H1 (cell line): ENCODE results near the gene INTS15. TPM values are rescaled to one million over a fixed set of nuclear protein-coding genes. Genes with fewer than 3 reads are reported as not detected.
"Not testable (repeated sequence)": the region's sequence is repeated elsewhere in the genome, so short reads cannot be mapped to it uniquely, and the experiment has no call there.

Experiments used
- CTCF ChIA-PET: fragments of 300-600 bp; sonication (Branson Sonifier 250); formaldehyde crosslinking; loops from one replicate; lab custom pipeline; 2021; ENCODE audit not compliant: partially characterized antibody; lab: Charles Lee
- POLR2A ChIA-PET: fragments of 300-600 bp; sonication (Branson Sonifier 250); formaldehyde crosslinking; loops from one replicate; lab custom pipeline; 2021; ENCODE audit warnings: inconsistent platforms; ENCODE audit not compliant: partially characterized antibody; lab: Charles Lee
- DNase-seq, 2 experiments: peaks; one replicate each; pipeline versions ENCODE4 v3.0.0 to v3.0.0-alpha.2; 2010 to 2022; ENCODE audit warnings: low spot score in 2 of 2, low read depth in 1 of 2, mixed read lengths in 1 of 2
- FAIRE-seq: peaks from 2 replicates; lab custom pipeline; 2011; peaks lifted over from hg19 to GRCh38; lab: Jason Lieb, UNC
- H2AFZ ChIP-seq: 2 replicates; pipeline ENCODE4 v1.8.1; 2012; ENCODE audit warnings: low read length, inconsistent platforms
- H2AK5ac ChIP-seq: 2 replicates; pipeline ENCODE4 v1.6.1; 2013; ENCODE audit warnings: low read depth, low read length
- H2BK120ac ChIP-seq: replicated peaks from 2 replicates; pipeline ENCODE3; 2013; ENCODE audit warnings: low read depth, low read length, inconsistent platforms
- H2BK12ac ChIP-seq: 2 replicates; pipeline ENCODE4 v1.6.1; 2013; ENCODE audit warnings: low read depth, low read length
- H2BK15ac ChIP-seq: 2 replicates; pipeline ENCODE4 v1.6.1; 2013; ENCODE audit warnings: low read length
- H2BK20ac ChIP-seq: 2 replicates; pipeline ENCODE4 v1.6.1; 2013; ENCODE audit warnings: low read length
- H2BK5ac ChIP-seq: 2 replicates; pipeline ENCODE4 v1.6.1; 2013; ENCODE audit warnings: low read depth, low read length
- H3K14ac ChIP-seq: 2 replicates; pipeline ENCODE4 v1.6.1; 2013; ENCODE audit warnings: inconsistent platforms; ENCODE audit not compliant: insufficient read length
- H3K18ac ChIP-seq: 2 replicates; pipeline ENCODE4 v1.6.1; 2013; ENCODE audit warnings: low read length; ENCODE audit errors: extremely low read depth
- H3K23ac ChIP-seq: 2 replicates; pipeline ENCODE4 v1.6.1; 2013; ENCODE audit warnings: inconsistent platforms; ENCODE audit not compliant: insufficient read length
- H3K23me2 ChIP-seq: 2 replicates; pipeline ENCODE4 v1.6.1; 2013; ENCODE audit warnings: low read depth, low read length
- H3K27ac ChIP-seq: 2 replicates; pipeline ENCODE4 v1.6.1; 2011; ENCODE audit warnings: low read depth, low read length, inconsistent platforms
- H3K27me3 ChIP-seq, 4 experiments: replicated peaks in 1 of 4; 1 replicate in 1 of 4; 2 replicates in 3 of 4; pipeline versions ENCODE4 v1.6.1 to v1.8.1; 2011 to 2013; ENCODE audit warnings: low read length in 3 of 4, mild to moderate bottlenecking in 3 of 4, inconsistent platforms in 2 of 4, mixed read lengths in 2 of 4, moderate library complexity in 1 of 4; ENCODE audit not compliant: control insufficient read depth in 3 of 4, insufficient read depth in 3 of 4; ENCODE audit errors: extremely low read depth in 1 of 4
- H3K36me3 ChIP-seq, 4 experiments: 2 replicates each; pipeline versions ENCODE4 v1.6.1 to v1.8.1; 2011 to 2013; ENCODE audit warnings: mild to moderate bottlenecking in 4 of 4, low read length in 3 of 4, moderate library complexity in 2 of 4, control low read depth in 1 of 4, inconsistent platforms in 1 of 4; ENCODE audit not compliant: insufficient read depth in 4 of 4, control insufficient read depth in 2 of 4
- H3K4ac ChIP-seq: replicated peaks from 2 replicates; pipeline ENCODE3; 2013; ENCODE audit warnings: low read length, low read depth, mixed read lengths, inconsistent platforms; ENCODE audit not compliant: insufficient read length
- H3K4me1 ChIP-seq, 4 experiments: replicated peaks in 1 of 4; 1 replicate in 1 of 4; 2 replicates in 3 of 4; pipeline versions ENCODE4 v1.6.1 to v1.8.1; 2011 to 2013; ENCODE audit warnings: low read length in 3 of 4, inconsistent platforms in 2 of 4, mixed read lengths in 1 of 4; ENCODE audit not compliant: insufficient read depth in 4 of 4, control insufficient read depth in 3 of 4
- H3K4me2 ChIP-seq, 2 experiments: 2 replicates each; pipeline versions ENCODE4 v1.6.1 to v1.8.1; 2011 to 2013; ENCODE audit warnings: low read depth in 2 of 2, low read length in 2 of 2, control low read depth in 1 of 2, inconsistent platforms in 1 of 2, mild to moderate bottlenecking in 1 of 2; ENCODE audit not compliant: insufficient read depth in 1 of 2
- H3K4me3 ChIP-seq, 4 experiments: fragments of 200-600, 300-600 bp in 1 of 4; sonication (generic), shearing (Covaris generic), sonication (Bioruptor Twin) in 1 of 4; 2 replicates each; pipeline versions ENCODE4 v1.5.1 to v1.8.1; 2011 to 2016; ENCODE audit warnings: low read length in 4 of 4, low read depth in 3 of 4, control low read depth in 2 of 4, inconsistent platforms in 2 of 4, mild to moderate bottlenecking in 2 of 4, mixed read lengths in 1 of 4, moderate library complexity in 1 of 4; ENCODE audit not compliant: insufficient read depth in 2 of 4; ENCODE audit errors: extremely low read depth in 1 of 4
- H3K56ac ChIP-seq: replicated peaks from 2 replicates; pipeline ENCODE3; 2013; ENCODE audit warnings: low read depth, mild to moderate bottlenecking, mixed read lengths, low read length, inconsistent platforms; ENCODE audit not compliant: insufficient read length
- H3K79me1 ChIP-seq: 2 replicates; pipeline ENCODE4 v1.6.1; 2013; ENCODE audit warnings: low read depth, low read length, control low read depth
- H3K79me2 ChIP-seq, 2 experiments: 2 replicates each; pipeline versions ENCODE4 v1.6.1 to v1.8.1; 2012 to 2013; ENCODE audit warnings: low read length in 2 of 2, mild to moderate bottlenecking in 2 of 2, inconsistent platforms in 1 of 2; ENCODE audit not compliant: insufficient read depth in 2 of 2, control insufficient read depth in 1 of 2
- H3K9ac ChIP-seq, 4 experiments: replicated peaks in 1 of 4; 1 replicate in 1 of 4; 2 replicates in 3 of 4; pipeline versions ENCODE4 v1.6.1 to v1.8.1; 2011 to 2013; ENCODE audit warnings: low read depth in 3 of 4, low read length in 3 of 4, control low read depth in 2 of 4, mild to moderate bottlenecking in 2 of 4, moderate library complexity in 2 of 4, inconsistent platforms in 1 of 4; ENCODE audit errors: extremely low read depth in 1 of 4
- H3K9me3 ChIP-seq, 2 experiments: 2 replicates each; pipeline versions ENCODE4 v1.6.1 to v1.8.1; 2012 to 2013; ENCODE audit warnings: mild to moderate bottlenecking in 2 of 2, moderate library complexity in 2 of 2, control low read depth in 1 of 2, inconsistent platforms in 1 of 2, low read depth in 1 of 2, low read length in 1 of 2, mixed read lengths in 1 of 2; ENCODE audit not compliant: insufficient read depth in 2 of 2
- H4K20me1 ChIP-seq, 2 experiments: replicated peaks in 1 of 2; 2 replicates each; pipeline versions ENCODE3 to v1.8.1; 2011 to 2013; ENCODE audit warnings: inconsistent platforms in 2 of 2, low read length in 2 of 2, mild to moderate bottlenecking in 1 of 2; ENCODE audit not compliant: insufficient read depth in 2 of 2, control insufficient read depth in 1 of 2
- H4K5ac ChIP-seq: 2 replicates; pipeline ENCODE4 v1.6.1; 2013; ENCODE audit warnings: low read length, low read depth, mixed read lengths, inconsistent platforms; ENCODE audit not compliant: insufficient read length
- H4K8ac ChIP-seq: 2 replicates; pipeline ENCODE4 v1.8.0; 2013; ENCODE audit warnings: mild to moderate bottlenecking, moderate library complexity, low read length, inconsistent platforms; ENCODE audit not compliant: insufficient read depth; ENCODE audit errors: extremely low read depth
- H4K91ac ChIP-seq: replicated peaks from 2 replicates; pipeline ENCODE3; 2013; ENCODE audit warnings: low read length, mixed read lengths, inconsistent platforms; ENCODE audit not compliant: insufficient read length
- WGBS, 2 experiments: shearing (Covaris generic) in 1 of 2; methylation state at CpG; one replicate each; pipeline versions ENCODE4 v1.1.6 to v1.1.7; 2013 to 2015; ENCODE audit warnings: low lambda C conversion rate in 2 of 2, mixed read lengths in 2 of 2, inconsistent platforms in 1 of 2, low coverage in 1 of 2, missing lambda C conversion rate in 1 of 2; ENCODE audit not compliant: insufficient replicate concordance in 2 of 2, insufficient coverage in 1 of 2, insufficient read length in 1 of 2; ENCODE audit errors: extremely low coverage in 1 of 2, missing lambda C conversion rate in 1 of 2; 5-methylcytosine and 5-hydroxymethylcytosine counted together
- polyA plus RNA-seq, 7 experiments: library from polyadenylated mRNA; depleted of rRNA in 3 of 7; stranded (reverse) in 5 of 7; unstranded in 2 of 7; fragments of >200 nt in 5 of 7; fragments of 200-250 nt in 2 of 7; gene quantifications; 1 replicate in 5 of 7; 2 replicates in 1 of 7; 4 replicates in 1 of 7; pipeline versions ENCODE4 v1.2.1 to v1.2.3, GENCODE V29; 2011 to 2013; ENCODE audit warnings: missing spikeins in 2 of 7, mixed read lengths in 2 of 7
- total RNA-seq: library from RNA; stranded (reverse); fragmentation: NEBNext Ultra II Directional; extraction: Animal tissue kit (Norgen Biotek cat#: 25700); gene quantifications from 2 replicates; pipeline ENCODE4 v1.2.1, GENCODE V29; 2021

The INTS15 gene
- total and polyA plus RNA-seq, 2 of the 8 experiments (the other 6 are each of a cell fraction or from before 2014, with no cell fraction given) = 23.0 to 25.7 TPM

- not testable (repeated sequence) for H3K4me2 ChIP-seq, H3K79me1 ChIP-seq, H4K91ac ChIP-seq, H4K8ac ChIP-seq, H2AK5ac ChIP-seq, H3K23me2 ChIP-seq, H2BK12ac ChIP-seq, H4K5ac ChIP-seq, DNase-seq, H2BK15ac ChIP-seq, H3K9ac ChIP-seq, H3K27ac ChIP-seq, H3K4me3 ChIP-seq, H3K27me3 ChIP-seq, FAIRE-seq, H2BK120ac ChIP-seq, H4K20me1 ChIP-seq, H3K4ac ChIP-seq, H2AFZ ChIP-seq, H3K79me2 ChIP-seq, H3K56ac ChIP-seq, H3K23ac ChIP-seq, H3K4me1 ChIP-seq, H3K18ac ChIP-seq, H2BK20ac ChIP-seq, H3K14ac ChIP-seq, H2BK5ac ChIP-seq, H3K9me3 ChIP-seq
- H3K36me3 ChIP-seq = peaks cover 14 to 57% (median 32%) of the 10 kb centered on the region in 4 experiments
- WGBS, 2 experiments = 91% methylated on average over 8 of the region's 8 CpGs; no CpG with 5 or more reads in 1 of the 2 experiments
- ChIA-PET POLR2A (interaction anchor here (1.0 kb wide), 1 partner anchor 10 kb away, joined by 3 read pairs; no protein-coding TSS in a partner anchor), CTCF (interaction anchor here (0.9 kb wide), 1 partner anchor 69 kb away, joined by 3 read pairs; no protein-coding TSS in a partner anchor)
Measured at GRCh38 chr7:6585746-6586432, 3.9 kb upstream of the INTS15 start.
